CD4-positive, alpha-beta T cell treated with Interleukin-15 for 4 hours (primary cell): Measurements from ENCODE around the gene GSTA2.
"Not testable (repeated sequence)": the region's sequence is repeated elsewhere in the genome, so short reads cannot be mapped to it uniquely, and the experiment has no call there.

Experiments
- DNase-seq: peaks from one replicate; pipeline ENCODE4 v3.0.0-alpha.2; 2020; ENCODE audit warnings: low spot score

The GSTA2 gene

DNA sequence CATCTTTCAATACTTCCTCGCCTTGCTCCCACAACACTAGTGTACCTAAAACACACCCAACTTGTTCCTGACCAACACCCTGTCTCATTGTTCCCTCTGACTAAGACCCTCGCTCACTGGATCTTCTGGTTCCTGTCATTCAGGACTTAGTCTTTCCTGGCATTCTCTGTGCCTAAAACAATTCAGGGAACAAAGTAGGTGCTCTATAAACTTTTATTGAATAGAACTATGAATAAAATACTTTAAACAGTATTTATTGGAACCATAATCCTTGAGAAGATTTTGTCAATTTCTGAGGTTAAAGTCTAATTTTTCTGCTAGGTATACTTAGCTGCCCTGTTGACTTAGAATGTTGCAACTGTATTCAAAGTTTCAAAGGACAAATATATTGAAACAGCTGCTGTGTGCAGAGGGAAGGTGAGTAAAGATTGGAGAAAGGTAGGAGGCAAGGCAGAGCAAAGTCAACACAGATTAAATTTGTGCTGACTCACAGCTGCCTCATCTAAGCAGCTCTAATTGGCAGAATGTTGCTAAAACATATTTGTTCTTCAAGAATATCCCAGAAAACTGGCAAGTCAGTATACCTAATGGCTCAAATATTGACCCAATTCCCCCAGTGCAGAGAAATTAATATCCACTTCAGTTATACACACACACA is 37.6 kb downstream of the GSTA2 start:
- no peak for DNase-seq

DNA sequence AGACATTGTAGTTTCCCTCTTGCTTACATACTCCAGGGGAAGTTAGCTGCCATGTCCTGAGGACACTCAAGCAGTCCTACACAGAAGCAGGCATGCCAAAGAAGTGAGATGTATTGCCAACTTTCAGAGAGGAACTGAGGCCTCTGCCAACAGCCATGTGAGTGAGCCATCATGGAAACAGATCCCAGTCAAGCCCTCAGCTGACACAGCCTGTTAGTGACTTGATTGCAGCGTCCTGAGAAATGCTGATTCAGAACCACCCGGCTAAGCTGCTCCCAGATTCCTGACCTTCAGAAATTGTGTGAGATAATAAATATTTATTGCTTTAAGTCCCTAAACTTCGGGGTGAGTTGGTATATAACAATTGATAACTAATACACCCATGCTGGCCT is 38.1 kb downstream of the GSTA2 start:
- DNase-seq, result no peak

DNA sequence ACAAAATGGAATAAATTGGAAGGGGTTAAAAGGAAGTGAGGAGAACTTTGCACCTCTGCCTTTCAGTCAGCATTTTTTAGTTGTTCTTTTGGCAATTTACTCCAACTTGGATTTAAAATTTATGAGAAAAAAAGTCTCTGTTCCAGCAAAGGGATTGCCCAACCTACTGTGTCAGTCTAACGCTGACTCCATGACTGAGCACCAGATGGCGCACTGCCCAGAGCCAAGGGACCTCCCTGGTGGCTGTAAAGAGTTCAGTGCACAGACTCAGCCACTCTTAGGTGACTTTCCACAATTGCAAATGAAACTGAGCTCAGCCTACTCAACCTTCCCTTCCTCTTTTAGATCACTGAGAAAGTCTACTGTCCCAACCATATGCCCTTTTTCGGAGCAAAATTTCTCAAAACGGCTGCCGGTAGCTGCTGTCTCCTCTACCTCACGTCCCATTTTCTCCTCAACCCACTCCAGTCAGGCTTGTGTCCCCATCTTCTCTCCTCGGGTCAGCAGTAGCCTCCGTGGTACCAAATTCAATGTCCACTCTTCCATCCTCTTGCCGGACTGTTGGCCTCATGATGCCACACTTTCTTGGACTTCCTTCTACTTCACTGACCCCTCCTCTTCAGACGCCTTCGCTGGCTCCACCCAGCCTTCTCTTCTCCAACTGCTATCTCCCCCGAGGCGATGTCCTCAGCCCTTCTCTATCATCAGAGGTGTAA is 38.7 kb downstream of the GSTA2 start:
- DNase-seq, result peak; percentile 37

DNA sequence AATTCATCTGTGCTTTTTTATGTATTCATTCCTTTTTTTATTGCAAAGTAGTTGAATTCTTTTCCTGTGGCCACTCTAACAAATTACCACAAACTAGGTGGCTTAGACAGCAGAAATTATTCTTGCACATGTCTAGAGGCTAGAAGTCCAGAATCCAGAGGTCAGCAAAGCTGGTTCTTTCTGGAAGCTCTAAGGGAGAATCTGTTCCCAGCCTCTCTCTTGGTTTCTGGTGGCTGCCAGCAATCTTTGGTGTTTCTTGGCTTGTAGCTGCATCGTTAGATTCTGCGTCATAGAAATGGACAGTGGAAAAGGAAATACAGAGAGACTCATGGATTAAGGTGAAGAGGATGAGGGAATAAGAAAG is 39.3 kb downstream of the GSTA2 start:
- no peak for DNase-seq

DNA sequence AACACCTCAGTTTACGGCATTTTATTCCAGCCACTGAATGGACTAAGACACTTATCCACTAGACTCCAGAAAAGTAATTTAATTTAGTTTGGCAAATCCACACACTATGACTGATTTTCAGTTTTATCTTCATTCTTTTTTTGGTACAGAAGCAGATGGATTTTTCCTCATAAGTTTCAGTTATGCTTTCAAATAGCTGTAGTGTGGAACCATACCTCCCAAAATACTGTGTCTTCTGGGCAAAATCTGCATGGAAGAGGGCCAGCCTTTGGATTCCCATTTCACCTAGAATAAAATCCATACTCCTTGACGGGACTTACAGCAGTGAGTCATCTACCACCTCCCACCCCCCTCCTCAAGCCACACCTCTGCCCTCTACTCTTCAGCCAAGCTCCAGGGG is 43.0 kb downstream of the GSTA2 start:
- no peak for DNase-seq

DNA sequence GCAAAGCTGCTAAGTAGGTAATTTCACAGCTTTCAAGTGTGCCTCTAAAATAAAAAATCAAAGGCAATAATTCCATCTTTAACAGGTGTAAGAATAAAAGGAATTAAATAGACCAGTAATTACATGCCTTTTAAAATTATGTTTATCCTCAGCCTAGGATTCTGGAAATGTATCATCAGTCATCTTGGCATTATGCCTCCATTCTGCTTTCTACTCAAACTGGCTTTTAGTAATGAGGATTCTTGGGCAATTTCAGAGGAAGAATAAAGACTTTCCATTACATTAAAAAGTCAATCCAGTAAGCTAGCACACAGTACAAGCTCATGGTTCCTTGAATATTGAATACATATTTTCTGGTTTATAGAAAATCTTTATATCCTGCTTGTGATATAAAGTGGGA is 44.7 kb downstream of the GSTA2 start:
- no peak for DNase-seq

DNA sequence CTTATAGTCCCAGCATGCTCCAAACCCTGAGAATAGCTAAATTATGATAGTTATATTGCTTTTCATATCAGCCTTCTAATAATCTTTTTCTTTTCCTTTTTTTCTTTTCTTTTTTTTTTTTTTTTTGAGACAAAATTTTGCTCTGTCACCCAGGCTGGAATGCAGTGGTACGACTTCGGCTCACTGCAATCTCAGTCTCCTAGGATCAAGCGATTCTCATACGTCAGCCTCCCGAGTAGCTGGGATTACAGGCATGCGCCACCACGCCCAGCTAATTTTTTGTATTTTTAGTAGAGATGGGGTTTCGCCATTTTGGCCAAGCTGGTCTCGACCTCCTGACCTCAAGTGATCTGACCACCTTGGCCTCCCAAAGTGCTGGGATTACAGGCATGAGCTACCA is 48.5 kb downstream of the GSTA2 start:
- DNase-seq, result not testable (repeated sequence)

DNA sequence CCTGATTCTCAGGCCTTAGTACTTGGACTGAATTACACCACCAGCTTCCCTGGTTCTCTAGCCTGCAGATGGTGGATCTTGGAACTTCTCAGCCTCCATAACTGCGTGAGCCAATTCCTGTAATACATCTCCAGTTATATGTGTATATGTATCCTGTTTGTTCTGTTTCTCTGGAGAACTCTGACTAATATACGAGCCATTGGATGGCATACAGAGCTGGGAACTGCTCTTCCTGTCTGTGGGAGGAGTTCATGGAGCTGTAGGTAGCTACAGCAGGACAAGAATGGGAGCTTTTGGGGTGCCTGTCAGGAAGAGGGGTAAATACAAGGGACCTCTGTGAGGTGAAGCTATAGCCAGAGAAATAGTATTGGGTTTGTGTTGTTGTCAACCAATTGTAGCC is 51.1 kb downstream of the GSTA2 start:
- no peak for DNase-seq

DNA sequence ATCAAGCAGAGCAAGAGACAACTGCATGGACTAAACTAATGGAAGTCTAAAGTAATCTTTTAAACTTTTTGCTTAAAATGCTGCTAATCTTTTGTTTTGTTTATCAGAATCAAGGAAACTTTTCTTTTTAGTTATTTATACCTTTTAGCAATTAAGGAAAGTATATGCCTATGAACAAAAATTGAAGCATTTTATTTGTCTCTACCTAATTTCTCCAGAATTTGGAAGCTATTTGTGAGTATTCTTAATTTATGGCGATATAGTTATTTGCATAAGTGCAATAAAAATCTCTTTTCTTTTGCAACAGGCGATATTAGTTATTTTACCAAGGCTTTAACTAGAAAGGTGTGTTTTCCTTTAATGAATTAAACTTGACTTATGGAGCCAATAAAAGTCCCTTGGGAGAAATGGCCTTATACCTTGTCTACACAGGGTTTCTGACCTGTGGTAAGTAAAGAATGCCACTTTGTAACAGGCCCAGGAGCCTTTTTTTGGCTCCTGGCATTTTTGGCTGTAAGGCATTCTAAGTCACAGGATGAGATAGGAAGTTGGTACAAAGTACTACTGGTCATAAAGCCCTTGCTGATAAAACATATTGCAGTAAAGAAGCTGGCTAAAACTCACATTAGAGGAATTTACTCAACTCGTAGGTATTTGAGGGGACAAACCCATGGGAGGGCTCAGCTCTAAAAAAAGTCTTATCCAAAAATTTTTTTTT is 55.2 kb downstream of the GSTA2 start:
- no peak for DNase-seq

DNA sequence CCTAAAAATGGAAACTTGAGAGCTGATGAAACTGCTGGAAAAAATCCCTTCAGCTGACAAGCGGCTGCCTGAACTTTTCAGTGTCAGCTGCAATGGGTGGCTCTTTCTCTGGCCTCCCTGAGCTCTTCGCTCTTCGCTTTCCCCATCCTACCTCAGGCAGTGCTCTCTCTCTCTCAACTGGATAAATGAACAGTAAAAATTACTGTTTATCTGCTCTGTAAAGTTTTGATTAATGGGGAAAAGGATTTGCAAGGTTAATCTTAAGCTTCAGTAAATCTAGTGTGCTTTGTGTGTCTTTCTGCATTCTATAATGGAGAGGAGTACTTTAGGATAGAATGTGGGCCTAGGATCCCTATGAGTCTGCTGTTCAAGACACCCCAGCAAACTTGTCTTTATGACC is 57.3 kb downstream of the GSTA2 start:
- no peak for DNase-seq

DNA sequence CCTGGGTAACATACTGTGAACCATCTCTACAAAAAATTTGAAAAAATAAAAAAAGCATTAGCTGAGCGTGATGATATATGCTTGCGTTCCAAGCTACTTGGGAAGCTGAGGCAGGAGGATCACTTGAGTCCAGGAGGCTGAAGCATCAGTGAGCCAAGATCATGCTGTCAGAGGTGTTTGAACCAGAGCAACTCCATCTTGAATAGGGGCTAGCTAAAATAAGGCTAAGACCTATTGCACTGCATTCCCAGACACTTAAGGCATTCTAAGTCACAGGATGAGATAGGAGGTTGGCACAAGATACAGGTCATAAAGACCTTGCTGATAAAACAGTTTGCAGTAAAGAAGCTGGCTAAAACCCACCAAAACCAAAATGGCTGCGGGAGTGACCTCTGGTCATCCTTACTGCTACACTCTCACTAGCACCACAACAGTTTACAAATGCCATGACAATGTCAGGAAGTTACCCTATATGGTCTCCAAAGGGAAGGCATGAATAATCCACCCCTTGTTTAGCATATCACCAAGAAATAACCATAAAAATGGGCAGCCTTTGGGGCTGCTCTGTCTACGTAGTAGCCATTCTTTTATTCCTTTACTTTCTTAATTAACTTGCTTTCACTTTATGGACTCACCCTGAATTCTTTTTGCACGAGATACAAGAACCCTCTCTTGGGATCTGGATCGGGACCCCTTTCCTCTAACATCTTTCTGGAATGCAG is 58.3 kb downstream of the GSTA2 start:
- not testable (repeated sequence) for DNase-seq

DNA sequence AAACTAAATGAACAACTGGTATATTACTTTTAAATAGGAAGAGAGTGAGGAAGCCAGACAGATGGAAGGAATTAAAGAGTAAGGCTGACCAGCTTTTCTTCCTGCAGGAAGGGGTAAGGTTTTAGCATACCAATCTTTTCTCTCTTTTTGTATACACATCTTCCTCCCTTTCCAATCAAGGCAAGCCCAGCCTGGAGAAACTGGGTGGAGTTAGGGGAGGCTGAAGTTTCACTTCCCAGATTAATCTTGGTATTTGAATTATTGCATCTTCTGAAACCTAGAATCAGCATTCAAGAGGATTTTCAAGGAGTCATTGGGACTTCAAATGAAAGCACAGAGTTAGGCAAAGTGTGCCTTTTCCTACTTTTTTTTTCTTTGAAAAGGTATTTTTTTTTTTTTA is 59.2 kb downstream of the GSTA2 start:
- no peak for DNase-seq
